IMR-90 (cell line): ENCODE data around the gene GALNT6. TPM values are rescaled to one million over a fixed set of nuclear protein-coding genes. Genes with fewer than 3 reads are reported as not detected.

Experiments
- ATAC-seq: fragments of 200-7000 bp; cut with Tn5 transposase; 2 replicates; pipeline ENCODE4 v1.9.1; 2020; ENCODE audit warnings: low read depth, mild to moderate bottlenecking, moderate library complexity
- BruUV-seq: library from RNA; stranded (reverse); fragments of 400-500 nt; replicated peaks from 2 replicates; lab custom pipeline; 2021; lab: Mats Ljungman, UMichigan
- CTCF ChIA-PET: fragments of 300-600 bp; formaldehyde crosslinking; extraction: SDS; loops from one replicate; lab custom pipeline; 2021; ENCODE audit warnings: antibody characterized with exemption; lab: Yijun Ruan, JAX
- POLR2A ChIA-PET: fragments of 300-600 bp; sonication (Branson Sonifier 250); formaldehyde crosslinking; loops from one replicate; lab custom pipeline; 2022; ENCODE audit warnings: antibody characterized with exemption; ENCODE audit not compliant: unreplicated experiment; lab: Charles Lee
- DNase-seq: peaks from one replicate; pipeline ENCODE4 v3.0.0; 2013
- H2AFZ ChIP-seq: replicated peaks from 2 replicates; pipeline ENCODE3; 2013; ENCODE audit warnings: low read length, mild to moderate bottlenecking; ENCODE audit not compliant: poor library complexity
- H2AK5ac ChIP-seq: 2 replicates; pipeline ENCODE4 v1.6.1; 2013; ENCODE audit warnings: low read depth, low read length, inconsistent platforms
- H2AK9ac ChIP-seq: replicated peaks from 2 replicates; pipeline ENCODE3; 2013; ENCODE audit warnings: mild to moderate bottlenecking, low read depth, low read length, moderate library complexity; ENCODE audit not compliant: poor library complexity
- H2BK120ac ChIP-seq: 2 replicates; pipeline ENCODE4 v1.6.1; 2013; ENCODE audit warnings: low read depth, low read length, inconsistent platforms
- H2BK15ac ChIP-seq: 3 replicates; pipeline ENCODE4 v1.6.1; 2013; ENCODE audit warnings: low read depth, low read length, inconsistent platforms
- H2BK20ac ChIP-seq: 2 replicates; pipeline ENCODE4 v1.6.1; 2013; ENCODE audit warnings: low read depth, mild to moderate bottlenecking, inconsistent platforms, low read length, moderate library complexity
- H2BK5ac ChIP-seq: 2 replicates; pipeline ENCODE4 v1.6.1; 2013; ENCODE audit warnings: mild to moderate bottlenecking, low read depth, low read length, inconsistent platforms; ENCODE audit not compliant: poor library complexity, severe bottlenecking
- H3K14ac ChIP-seq: replicated peaks from 2 replicates; pipeline ENCODE4 v1.6.1; 2013; ENCODE audit warnings: low read depth, low read length, inconsistent platforms
- H3K18ac ChIP-seq: 2 replicates; pipeline ENCODE4 v1.6.1; 2013; ENCODE audit warnings: low read depth, low read length, control low read depth
- H3K23ac ChIP-seq: 2 replicates; pipeline ENCODE4 v1.6.1; 2013; ENCODE audit warnings: low read depth, low read length, inconsistent platforms
- H3K27ac ChIP-seq: 2 replicates; pipeline ENCODE4 v1.5.1; 2013; ENCODE audit warnings: mild to moderate bottlenecking, control low read depth, low read length; ENCODE audit not compliant: insufficient read depth
- H3K27me3 ChIP-seq: 2 replicates; pipeline ENCODE4 v1.6.1; 2013; ENCODE audit warnings: low read length; ENCODE audit not compliant: control insufficient read depth, insufficient read depth
- H3K36me3 ChIP-seq: 2 replicates; pipeline ENCODE4 v1.6.1; 2013; ENCODE audit warnings: low read length, mixed read lengths; ENCODE audit not compliant: control insufficient read depth, insufficient read depth
- H3K4ac ChIP-seq: 2 replicates; pipeline ENCODE4 v1.6.1; 2013; ENCODE audit warnings: low read depth, low read length, inconsistent platforms
- H3K4me1 ChIP-seq: 2 replicates; pipeline ENCODE4 v1.6.1; 2013; ENCODE audit warnings: low read length, mixed read lengths; ENCODE audit not compliant: control insufficient read depth, insufficient read depth
- H3K4me2 ChIP-seq: 2 replicates; pipeline ENCODE4 v1.6.1; 2013; ENCODE audit warnings: low read depth, mild to moderate bottlenecking, control low read depth, low read length, moderate library complexity
- H3K4me3 ChIP-seq: 2 replicates; pipeline ENCODE4 v1.5.1; 2013; ENCODE audit warnings: low read depth, mild to moderate bottlenecking, control low read depth, low read length, moderate library complexity; ENCODE audit not compliant: insufficient read depth
- H3K56ac ChIP-seq: 2 replicates; pipeline ENCODE4 v1.6.1; 2013; ENCODE audit warnings: low read length, inconsistent platforms; ENCODE audit not compliant: insufficient read depth; ENCODE audit errors: extremely low read depth
- H3K79me1 ChIP-seq, 2 experiments: 2 replicates each; pipeline ENCODE4 v1.6.1; 2013; ENCODE audit warnings: low read length in 2 of 2, inconsistent platforms in 1 of 2, low read depth in 1 of 2
- H3K9ac ChIP-seq: 2 replicates; pipeline ENCODE4 v1.6.1; 2013; ENCODE audit warnings: low read depth, low read length, control low read depth
- H3K9me1 ChIP-seq: 2 replicates; pipeline ENCODE4 v1.6.1; 2013; ENCODE audit warnings: low read length, inconsistent platforms; ENCODE audit not compliant: insufficient read depth
- H3K9me3 ChIP-seq: 2 replicates; pipeline ENCODE4 v1.6.1; 2013; ENCODE audit warnings: low read length; ENCODE audit not compliant: control insufficient read depth, insufficient read depth
- H4K20me1 ChIP-seq: 2 replicates; pipeline ENCODE4 v1.6.1; 2013; ENCODE audit warnings: low read length, inconsistent platforms; ENCODE audit not compliant: insufficient read depth
- H4K5ac ChIP-seq: 2 replicates; pipeline ENCODE4 v1.6.1; 2013; ENCODE audit warnings: mild to moderate bottlenecking, low read depth, low read length, control low read depth
- H4K8ac ChIP-seq, 2 experiments: 2 replicates each; pipeline ENCODE4 v1.6.1; 2013; ENCODE audit warnings: low read depth in 2 of 2, low read length in 2 of 2, control low read depth in 1 of 2, inconsistent platforms in 1 of 2
- H4K91ac ChIP-seq: 2 replicates; pipeline ENCODE4 v1.6.1; 2013; ENCODE audit warnings: low read depth, low read length, inconsistent platforms; ENCODE audit not compliant: insufficient read depth
- BHLHE40 ChIP-seq: fragments of 150-350 bp; IDR thresholded peaks from 2 replicates; pipeline ENCODE4 v1.6.1; 2016; ENCODE audit warnings: mild to moderate bottlenecking, low read depth, low read length
- CEBPB ChIP-seq: IDR thresholded peaks from 2 replicates; pipeline ENCODE4 v1.6.1; 2012; ENCODE audit warnings: low read depth, low read length, improper control_type of control experiment
- CHD1 ChIP-seq: IDR thresholded peaks from 2 replicates; pipeline ENCODE4 v1.6.1; 2012; ENCODE audit warnings: low read depth, low read length, improper control_type of control experiment
- CTCF ChIP-seq: conservative IDR thresholded peaks from 2 replicates; pipeline ENCODE4 v1.5.1; 2012; ENCODE audit warnings: mild to moderate bottlenecking, low read depth, low read length, improper control_type of control experiment
- FOS ChIP-seq: fragments of 150-350 bp; IDR thresholded peaks from 2 replicates; pipeline ENCODE4 v1.6.1; 2016; ENCODE audit warnings: low read depth, low read length
- MAFK ChIP-seq: IDR thresholded peaks from 2 replicates; pipeline ENCODE4 v1.6.1; 2012; ENCODE audit warnings: low read depth, low read length, improper control_type of control experiment
- MAZ ChIP-seq: IDR thresholded peaks from 2 replicates; pipeline ENCODE4 v1.6.1; 2012; ENCODE audit warnings: low read depth, mild to moderate bottlenecking, low read length, improper control_type of control experiment, moderate library complexity, borderline replicate concordance
- MXI1 ChIP-seq: IDR thresholded peaks from 2 replicates; pipeline ENCODE4 v1.6.1; 2012; ENCODE audit warnings: low read depth, mild to moderate bottlenecking, low read length, moderate library complexity, borderline replicate concordance
- NFE2L2 ChIP-seq: fragments of 150-350 bp; IDR thresholded peaks from 2 replicates; pipeline ENCODE4 v1.6.1; 2016; ENCODE audit warnings: low read depth, mild to moderate bottlenecking, low read length
- POLR2A ChIP-seq: IDR thresholded peaks from 2 replicates; pipeline ENCODE4 v1.6.1; 2012; ENCODE audit warnings: mild to moderate bottlenecking, low read depth, low read length
- RAD21 ChIP-seq: IDR thresholded peaks from 2 replicates; pipeline ENCODE4 v1.6.1; 2012; ENCODE audit warnings: low read length, improper control_type of control experiment
- RCOR1 ChIP-seq: IDR thresholded peaks from 2 replicates; pipeline ENCODE4 v1.6.1; 2012; ENCODE audit warnings: mild to moderate bottlenecking, low read length, improper control_type of control experiment; ENCODE audit not compliant: insufficient replicate concordance
- RFX5 ChIP-seq: IDR thresholded peaks from 2 replicates; pipeline ENCODE4 v1.8.0; 2012; ENCODE audit warnings: low read depth, mild to moderate bottlenecking, low read length, moderate library complexity
- SMC3 ChIP-seq: fragments of 150-350 bp; IDR thresholded peaks from 2 replicates; pipeline ENCODE4 v1.6.1; 2016; ENCODE audit warnings: low read depth, mild to moderate bottlenecking, antibody characterized with exemption, low read length, moderate library complexity
- USF2 ChIP-seq: fragments of 150-350 bp; IDR thresholded peaks from 2 replicates; pipeline ENCODE4 v1.6.1; 2017; ENCODE audit warnings: mild to moderate bottlenecking, antibody characterized with exemption, low read length, low read depth
- WGBS, 2 experiments: methylation state at CpG; one replicate each; pipeline versions ENCODE4 v1.1.5 to v1.1.7; 2013; ENCODE audit warnings: missing lambda C conversion rate in 2 of 2; ENCODE audit not compliant: insufficient read length in 1 of 2; ENCODE audit errors: extremely low coverage in 2 of 2; 5-methylcytosine and 5-hydroxymethylcytosine counted together
- dilution Hi-C: fragments of 300-500 bp; cut with HindIII; formaldehyde crosslinking; loops from one replicate; pipeline ENCODE4 v1.14.3; 2018; ENCODE audit warnings: low sequenced_read_pairs; ENCODE audit not compliant: unreplicated experiment
- in situ Hi-C: fragments of 300-500 bp; cut with MboI; formaldehyde crosslinking; loops from 3 replicates; pipeline ENCODE4 v1.14.3; 2019; ENCODE audit warnings: low sequenced_read_pairs, inconsistent platforms, mixed read lengths
- intact Hi-C: fragments of 100-400 bp; cut with micrococcal nuclease; formaldehyde crosslinking; loops from 2 replicates; pipeline ENCODE4 v1.10.0; 2022
- polyA plus RNA-seq, 3 experiments: library from polyadenylated mRNA; depleted of rRNA; stranded (reverse); fragments of >200 nt; gene quantifications; 2 replicates each; pipeline ENCODE4 v1.2.3, GENCODE V29; 2012; ENCODE audit warnings: low replicate concordance in 1 of 3
- total RNA-seq: library from RNA; depleted of rRNA; stranded (reverse); fragments of >200 nt; gene quantifications from 2 replicates; pipeline ENCODE4 v1.2.3, GENCODE V29; 2012
- TF ChIP-seq, protein P1 (sequence below): fragments of 150-350 bp; IDR thresholded peaks from 2 replicates; pipeline ENCODE4 v1.6.1; 2016; ENCODE audit warnings: low read depth, mild to moderate bottlenecking, low read length, moderate library complexity, borderline replicate concordance

Gene GALNT6
- total and polyA plus RNA-seq, 2 of the 4 experiments (the other 2 are of a cell fraction) = 17.1 to 23.7 TPM

- no TSS peak for BruUV-seq
- no peak overlapping the region for H2BK15ac ChIP-seq
- intact Hi-C loops = no loop called here
- no peak overlapping the region for H4K5ac ChIP-seq
- H3K4me2 ChIP-seq = no peak overlapping the region
- H2BK20ac ChIP-seq = no peak overlapping the region
- CTCF ChIA-PET = interaction anchor here (0.6 kb wide), 1 partner anchor 372 kb away, joined by 4 read pairs; no protein-coding TSS in a partner anchor
- no peak overlapping the region for H3K4ac ChIP-seq
- no peak overlapping the region for H2AK5ac ChIP-seq
- H3K9me1 ChIP-seq = peaks cover 12% of the 10 kb centered on the region; the same call in 1 of the 2 replicates
- H3K36me3 ChIP-seq = 0 out of 2 replicates have a peak, but pooled peaks cover 1% of the 10 kb centered on the region
- H4K8ac ChIP-seq = no peak overlapping the region
- H4K91ac ChIP-seq = no peak overlapping the region
- H3K4me1 ChIP-seq = peaks cover 2% of the 10 kb centered on the region
- no CpG with 5 or more reads among the region's 2 CpGs for WGBS, 2 experiments
- H2AFZ ChIP-seq = no peak overlapping the region
- H3K27me3 ChIP-seq = peaks cover 3% of the 10 kb centered on the region; the same call in 1 of the 2 replicates
- H3K14ac ChIP-seq = no peak overlapping the region
- no peak overlapping the region for H3K4me3 ChIP-seq
- no peaks in the 10 kb centered on the region for H3K79me1 ChIP-seq
- H3K9me3 ChIP-seq = no peaks in the 10 kb centered on the region
- ATAC-seq = peak; percentile 68
- in situ Hi-C loops = loop anchor here (25.0 kb wide), 1 partner anchor 851 kb away; the partner anchor contains the start of gene DIP2B
- no peaks in the 10 kb centered on the region for H4K20me1 ChIP-seq
- H2BK5ac ChIP-seq = no peak overlapping the region
- H3K9ac ChIP-seq = no peak overlapping the region
- H3K56ac ChIP-seq = no peak overlapping the region
- no peak for TF ChIP-seq MAFK
- TF ChIP-seq RFX5 = no peak
- TF ChIP-seq, protein P1, sequence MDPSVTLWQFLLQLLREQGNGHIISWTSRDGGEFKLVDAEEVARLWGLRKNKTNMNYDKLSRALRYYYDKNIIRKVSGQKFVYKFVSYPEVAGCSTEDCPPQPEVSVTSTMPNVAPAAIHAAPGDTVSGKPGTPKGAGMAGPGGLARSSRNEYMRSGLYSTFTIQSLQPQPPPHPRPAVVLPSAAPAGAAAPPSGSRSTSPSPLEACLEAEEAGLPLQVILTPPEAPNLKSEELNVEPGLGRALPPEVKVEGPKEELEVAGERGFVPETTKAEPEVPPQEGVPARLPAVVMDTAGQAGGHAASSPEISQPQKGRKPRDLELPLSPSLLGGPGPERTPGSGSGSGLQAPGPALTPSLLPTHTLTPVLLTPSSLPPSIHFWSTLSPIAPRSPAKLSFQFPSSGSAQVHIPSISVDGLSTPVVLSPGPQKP = no peak
- no peak for TF ChIP-seq RCOR1
- TF ChIP-seq POLR2A = no peak
- TF ChIP-seq CHD1 = no peak
- no peak for TF ChIP-seq MXI1
- no peak for TF ChIP-seq MAZ
- no peak for TF ChIP-seq NFE2L2
- TF ChIP-seq USF2 = no peak
- TF ChIP-seq SMC3 = no peak
- TF ChIP-seq CEBPB = no peak
- TF ChIP-seq RAD21 = no peak
- TF ChIP-seq CTCF = no peak
- no peak for TF ChIP-seq FOS
- no peak for TF ChIP-seq BHLHE40
- H3K23ac ChIP-seq = no peak overlapping the region
- H3K27ac ChIP-seq = no peak overlapping the region
- POLR2A ChIA-PET = no interaction called here
- no peak overlapping the region for H3K18ac ChIP-seq
- no peak overlapping the region for H2AK9ac ChIP-seq
- no peak for DNase-seq
- dilution Hi-C loops = no loop called here
- H2BK120ac ChIP-seq = no peak overlapping the region
Observed at GRCh38 chr12:51362747-51363342, 28.4 kb downstream of the GALNT6 start.
